ENCODE data around the gene ZNF90. TPM values are rescaled to one million over a fixed set of nuclear protein-coding genes. Genes with fewer than 3 reads are reported as not detected.
A peak's percentile ranks its signal among the peaks of the same experiment; 100 is the strongest.
"Not testable (repeated sequence)": the region's sequence is repeated elsewhere in the genome, so short reads cannot be mapped to it uniquely, and the experiment has no call there.

ZNF90 gene
- 1 to 10 TPM; 7.8 to 8.5 TPM for total RNA-seq

GRCh38 chr19:20077791-20078463 is at the start of gene ZNF90:
TSS of gene ZNF90 (plus strand) at chr19:20078000. CDS start at chr19:20078133, 133 bp downstream.
- H3K36me3 Mint-ChIP-seq (ENCODE audit: low read depth): peaks cover 52% of the 10 kb centered on the region
- peaks cover 32% of the 10 kb centered on the region for H3K9me3 Mint-ChIP-seq
- POLR2A ChIA-PET: interaction anchor here (0.8 to 2.3 kb wide), 17 partner anchors 8 to 1689 kb away, joined by 3 to 17 read pairs (median 6); partner anchors contain the start of genes ZNF100, ZNF253, ZNF429 and ZNF486
- H3K4me1 Mint-ChIP-seq: peaks cover 18% of the 10 kb centered on the region
- H3K4me3 Mint-ChIP-seq: peak within 1 kb of the TSS; percentile 87
- peak; percentile 87 for DNase-seq
- H3K27ac Mint-ChIP-seq: peak within 1 kb of the TSS; percentile 65
- CTCF ChIA-PET: interaction anchor here (1.0 to 1.2 kb wide), 2 partner anchors 39 to 80 kb away, joined by 3 to 4 read pairs; partner anchors contain the start of gene ZNF682
- H3K27me3 Mint-ChIP-seq: no peaks in the 10 kb centered on the region

- H3K36me3 Mint-ChIP-seq (ENCODE audit: low read depth): peaks cover 52% of the 10 kb centered on the region
- POLR2A ChIA-PET: interaction anchor here (0.5 to 0.6 kb wide), 2 partner anchors 11 to 42 kb away, joined by 3 to 4 read pairs; partner anchors contain the start of gene ZNF682
- no peaks in the 10 kb centered on the region for H3K27me3 Mint-ChIP-seq
- peaks cover 40% of the 10 kb centered on the region for H3K9me3 Mint-ChIP-seq
- H3K27ac Mint-ChIP-seq: no peak overlapping the region
- DNase-seq: no peak
- no peaks in the 10 kb centered on the region for H3K4me1 Mint-ChIP-seq
- H3K4me3 Mint-ChIP-seq: no peak overlapping the region
- CTCF ChIA-PET: no interaction called here
Observed at GRCh38 chr19:20028611-20029010, 49.2 kb upstream of the ZNF90 start.

GRCh38 chr19:20035935-20036334 is 41.9 kb upstream of the ZNF90 start:
- Mint-ChIP-seq H3K4me1 (peaks cover 20% of the 10 kb centered on the region), H3K27me3 (no peaks in the 10 kb centered on the region), H3K27ac (no peak overlapping the region), H3K4me3 (no peak overlapping the region), H3K36me3 (ENCODE audit: low read depth) (peaks cover 48% of the 10 kb centered on the region), H3K9me3 (peaks cover 31% of the 10 kb centered on the region)
- no peak for DNase-seq
- ChIA-PET CTCF (interaction anchor here (0.7 kb wide), 1 partner anchor 303 kb away, joined by 3 read pairs; the partner anchor contains the start of gene ZNF14), POLR2A (no interaction called here)

- CTCF ChIA-PET: interaction anchor here (1.0 to 1.3 kb wide), 4 partner anchors 11 to 41 kb away, joined by 3 to 5 read pairs (median 3); partner anchors contain the start of gene ZNF90
Observed at GRCh38 chr19:20038358-20039202, 39.2 kb upstream of the ZNF90 start.

GRCh38 chr19:20039203-20039723 is 38.5 kb upstream of the ZNF90 start, which contains the start of gene ZNF682:
TSS of gene ZNF682 (minus strand) at chr19:20039505. CDS start at chr19:20039345, 160 bp downstream.
- peak within 1 kb of the TSS; percentile 89 for H3K27ac Mint-ChIP-seq
- H3K4me3 Mint-ChIP-seq: peak within 1 kb of the TSS; percentile 92
- ChIA-PET POLR2A (interaction anchor here (0.6 to 2.1 kb wide), 20 partner anchors 11 to 1797 kb away, joined by 3 to 19 read pairs (median 7); partner anchors contain the start of genes NDUFA13, ZNF101, ZNF253 and ZNF429), CTCF (interaction anchor here (1.0 to 1.3 kb wide), 4 partner anchors 10 to 42 kb away, joined by 3 to 5 read pairs (median 3); partner anchors contain the start of gene ZNF90)
- peaks cover 24% of the 10 kb centered on the region for H3K36me3 Mint-ChIP-seq (ENCODE audit: low read depth)
- DNase-seq: peak; percentile 92
- no peaks in the 10 kb centered on the region for H3K27me3 Mint-ChIP-seq
- H3K9me3 Mint-ChIP-seq: peaks cover 18% of the 10 kb centered on the region
- H3K4me1 Mint-ChIP-seq: peaks cover 20% of the 10 kb centered on the region

More at GRCh38 chr19:20038358-20039202, 39.2 kb upstream of the ZNF90 start:
- Mint-ChIP-seq H3K9me3 (peaks cover 18% of the 10 kb centered on the region), H3K36me3 (ENCODE audit: low read depth) (peaks cover 30% of the 10 kb centered on the region), H3K27me3 (no peaks in the 10 kb centered on the region), H3K4me1 (peaks cover 20% of the 10 kb centered on the region), H3K27ac (peak overlapping the region; percentile 89), H3K4me3 (peak overlapping the region; percentile 92)
- POLR2A ChIA-PET: interaction anchor here (0.6 to 2.1 kb wide), 19 partner anchors 10 to 1797 kb away, joined by 3 to 19 read pairs (median 7); partner anchors contain the start of genes NDUFA13, ZNF101, ZNF253 and ZNF43
- DNase-seq: no peak

- Mint-ChIP-seq H3K27me3 (no peaks in the 10 kb centered on the region), H3K36me3 (ENCODE audit: low read depth) (no peaks in the 10 kb centered on the region), H3K27ac (no peak overlapping the region), H3K4me3 (no peak overlapping the region), H3K9me3 (peaks cover 19% of the 10 kb centered on the region), H3K4me1 (no peaks in the 10 kb centered on the region)
- ChIA-PET POLR2A (no interaction called here), CTCF (no interaction called here)
- no peak for DNase-seq
Observed at GRCh38 chr19:20044663-20045062, 33.1 kb upstream of the ZNF90 start.

- H3K27me3 Mint-ChIP-seq; H3K4me3 Mint-ChIP-seq; H3K4me1 Mint-ChIP-seq; POLR2A ChIA-PET; H3K36me3 Mint-ChIP-seq (ENCODE audit: low read depth); CTCF ChIA-PET; H3K27ac Mint-ChIP-seq; DNase-seq: not testable (repeated sequence)
- H3K9me3 Mint-ChIP-seq: peaks cover 26% of the 10 kb centered on the region
Observed at GRCh38 chr19:20045742-20046141, 32.1 kb upstream of the ZNF90 start.

GRCh38 chr19:20051841-20052768 is 25.7 kb upstream of the ZNF90 start:
- CTCF ChIA-PET: interaction anchor here (0.7 kb wide), 1 partner anchor 13 kb away, joined by 3 read pairs; the partner anchor contains the start of gene ZNF682
- H3K27ac Mint-ChIP-seq: peak overlapping the region; percentile 68
- H3K9me3 Mint-ChIP-seq: peaks cover 25% of the 10 kb centered on the region

GRCh38 chr19:20058738-20059137 is 19.1 kb upstream of the ZNF90 start:
- H3K4me1 Mint-ChIP-seq; H3K4me3 Mint-ChIP-seq; H3K27me3 Mint-ChIP-seq; H3K36me3 Mint-ChIP-seq (ENCODE audit: low read depth); CTCF ChIA-PET; DNase-seq; H3K27ac Mint-ChIP-seq; POLR2A ChIA-PET: not testable (repeated sequence)
- H3K9me3 Mint-ChIP-seq: peaks cover 23% of the 10 kb centered on the region

More at GRCh38 chr19:20051841-20052768, 25.7 kb upstream of the ZNF90 start:
- H3K27me3 Mint-ChIP-seq: no peaks in the 10 kb centered on the region
- POLR2A ChIA-PET: interaction anchor here (1.1 to 1.8 kb wide), 8 partner anchors 13 to 1454 kb away, joined by 3 to 19 read pairs (median 6); partner anchors contain the start of genes ZNF429, ZNF486, ZNF66 and ZNF682
- H3K4me3 Mint-ChIP-seq: peak overlapping the region; percentile 86
- peaks cover 10% of the 10 kb centered on the region for H3K36me3 Mint-ChIP-seq (ENCODE audit: low read depth)
- peaks cover 9% of the 10 kb centered on the region for H3K4me1 Mint-ChIP-seq
- DNase-seq: peak; percentile 59

GRCh38 chr19:20060282-20060681 is 17.5 kb upstream of the ZNF90 start:
- DNase-seq: no peak
- H3K4me1 Mint-ChIP-seq: no peaks in the 10 kb centered on the region
- H3K36me3 Mint-ChIP-seq (ENCODE audit: low read depth): no peaks in the 10 kb centered on the region
- ChIA-PET POLR2A (no interaction called here), CTCF (no interaction called here)
- no peaks in the 10 kb centered on the region for H3K27me3 Mint-ChIP-seq
- peaks cover 23% of the 10 kb centered on the region for H3K9me3 Mint-ChIP-seq
- no peak overlapping the region for H3K4me3 Mint-ChIP-seq
- no peak overlapping the region for H3K27ac Mint-ChIP-seq

GRCh38 chr19:20066861-20067260 is 10.9 kb upstream of the ZNF90 start:
- Mint-ChIP-seq H3K4me1 (no peaks in the 10 kb centered on the region), H3K27ac (no peak overlapping the region), H3K4me3 (no peak overlapping the region), H3K9me3 (peaks cover 35% of the 10 kb centered on the region), H3K36me3 (ENCODE audit: low read depth) (peaks cover 4% of the 10 kb centered on the region), H3K27me3 (no peaks in the 10 kb centered on the region)
- no peak for DNase-seq
- ChIA-PET CTCF (no interaction called here), POLR2A (no interaction called here)

GRCh38 chr19:20067943-20068342 is 9.9 kb upstream of the ZNF90 start:
- H3K9me3 Mint-ChIP-seq: peaks cover 30% of the 10 kb centered on the region
- POLR2A ChIA-PET: no interaction called here
- no peaks in the 10 kb centered on the region for H3K4me1 Mint-ChIP-seq
- no peak overlapping the region for H3K4me3 Mint-ChIP-seq
- no peak for DNase-seq
- peaks cover 4% of the 10 kb centered on the region for H3K36me3 Mint-ChIP-seq (ENCODE audit: low read depth)
- no peaks in the 10 kb centered on the region for H3K27me3 Mint-ChIP-seq
- CTCF ChIA-PET: no interaction called here
- H3K27ac Mint-ChIP-seq: no peak overlapping the region

All from activated CD4-positive, alpha-beta memory T cell treated with anti-CD3 and anti-CD28 coated beads, Interleukin-2, amount 10 ng/mL, durations not matched to agents 7 days and 5 days (primary cell).